Middle frontal gyrus (tissue), 1 donor: ENCODE results near the gene C16orf96.

Experiments used
- DNase-seq: peaks from one replicate; pipeline ENCODE4 v3.0.0-alpha.2; 2015; ENCODE audit warnings: low spot score; ENCODE audit errors: extremely low spot score

Gene C16orf96

GRCh38 chr16:4556112-4556511 is at the start of gene C16orf96:
Gene C16orf96 (plus strand): TSS chr16:4556340. CDS start chr16:4556490, 150 bp downstream.
- DNase-seq, result no peak

DNA sequence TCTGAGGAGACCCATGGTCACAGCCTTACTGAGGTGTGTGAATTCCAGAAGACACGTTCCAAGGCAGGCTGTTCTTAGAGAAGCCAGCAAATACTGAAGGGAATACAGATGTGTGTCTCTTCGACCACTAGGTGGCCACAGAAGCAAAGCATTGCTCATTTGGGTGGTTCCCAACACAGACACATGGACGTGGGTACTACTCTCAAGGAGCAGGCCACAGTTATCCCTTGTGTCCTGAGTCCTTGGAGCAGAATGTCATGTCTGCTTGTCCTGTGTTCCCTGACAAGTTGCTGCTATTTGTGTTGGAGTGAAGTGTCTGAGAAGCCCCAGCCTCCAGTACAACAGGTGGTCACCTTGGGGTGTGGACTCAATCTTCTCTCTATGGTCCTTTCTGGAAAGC is 49.7 kb upstream of the C16orf96 start:
- peak; percentile 71 for DNase-seq

DNA sequence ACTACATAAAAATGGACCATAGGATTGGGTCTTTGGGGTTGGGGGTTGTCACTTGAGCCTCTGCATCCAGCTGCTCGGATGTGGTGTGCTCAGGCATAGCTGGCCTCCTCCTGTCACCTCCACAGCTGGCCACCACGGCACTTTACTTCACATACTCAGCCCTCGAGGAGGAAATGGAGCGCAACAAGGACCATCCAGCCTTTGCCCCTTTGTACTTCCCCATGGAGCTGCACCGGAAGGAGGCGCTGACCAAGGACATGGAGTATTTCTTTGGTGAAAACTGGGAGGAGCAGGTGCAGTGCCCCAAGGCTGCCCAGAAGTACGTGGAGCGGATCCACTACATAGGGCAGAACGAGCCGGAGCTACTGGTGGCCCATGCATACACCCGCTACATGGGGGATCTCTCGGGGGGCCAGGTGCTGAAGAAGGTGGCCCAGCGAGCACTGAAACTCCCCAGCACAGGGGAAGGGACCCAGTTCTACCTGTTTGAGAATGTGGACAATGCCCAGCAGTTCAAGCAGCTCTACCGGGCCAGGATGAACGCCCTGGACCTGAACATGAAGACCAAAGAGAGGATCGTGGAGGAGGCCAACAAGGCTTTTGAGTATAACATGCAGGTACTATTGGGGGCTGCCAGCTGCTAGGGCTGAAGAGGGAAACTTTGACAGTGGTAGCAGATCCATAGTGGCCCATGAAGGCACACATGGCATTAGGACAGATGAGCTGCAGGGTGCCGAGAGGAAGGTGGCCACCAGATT is 48.4 kb upstream of the C16orf96 start:
- DNase-seq, result no peak

GRCh38 chr16:4508806-4509205 is 47.3 kb upstream of the C16orf96 start:
- no peak for DNase-seq

GRCh38 chr16:4509420-4509819 is 46.7 kb upstream of the C16orf96 start:
- no peak for DNase-seq

- DNase-seq, result no peak
Observed at GRCh38 chr16:4510131-4510530, 46.0 kb upstream of the C16orf96 start.

DNA sequence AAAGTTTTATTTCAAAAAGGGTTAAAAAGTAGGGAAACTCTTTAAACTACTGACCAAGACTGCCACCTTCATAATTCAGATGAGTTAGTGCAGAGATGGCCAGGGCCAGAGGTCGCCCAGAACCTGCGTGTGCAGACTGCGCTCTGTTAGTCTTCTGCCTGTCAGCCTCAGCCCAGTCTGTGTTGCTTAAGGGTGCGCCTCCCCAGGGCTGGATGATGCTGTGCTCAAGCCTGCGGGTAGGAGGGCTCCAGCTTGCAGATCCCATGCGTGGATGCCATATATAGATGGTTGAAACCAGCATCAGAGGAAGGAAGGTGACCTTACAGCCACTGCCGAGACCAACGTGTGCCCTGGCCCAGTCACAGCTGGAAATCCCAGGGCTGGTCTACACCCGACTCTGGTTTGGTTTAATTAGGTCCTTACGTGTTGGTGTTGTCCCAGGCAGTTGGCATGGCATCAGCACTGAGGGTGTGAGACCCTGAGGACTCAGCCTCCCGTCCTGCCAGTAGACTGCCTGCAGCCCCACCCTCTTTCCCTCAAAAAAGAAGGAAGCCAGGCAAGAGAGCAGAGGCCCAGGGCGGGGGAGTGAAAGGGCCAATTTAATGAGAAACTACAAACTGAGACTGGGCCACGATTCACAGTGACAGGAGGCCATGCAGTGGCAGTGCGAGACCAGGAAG is 45.3 kb upstream of the C16orf96 start:
- DNase-seq, result no peak

DNA sequence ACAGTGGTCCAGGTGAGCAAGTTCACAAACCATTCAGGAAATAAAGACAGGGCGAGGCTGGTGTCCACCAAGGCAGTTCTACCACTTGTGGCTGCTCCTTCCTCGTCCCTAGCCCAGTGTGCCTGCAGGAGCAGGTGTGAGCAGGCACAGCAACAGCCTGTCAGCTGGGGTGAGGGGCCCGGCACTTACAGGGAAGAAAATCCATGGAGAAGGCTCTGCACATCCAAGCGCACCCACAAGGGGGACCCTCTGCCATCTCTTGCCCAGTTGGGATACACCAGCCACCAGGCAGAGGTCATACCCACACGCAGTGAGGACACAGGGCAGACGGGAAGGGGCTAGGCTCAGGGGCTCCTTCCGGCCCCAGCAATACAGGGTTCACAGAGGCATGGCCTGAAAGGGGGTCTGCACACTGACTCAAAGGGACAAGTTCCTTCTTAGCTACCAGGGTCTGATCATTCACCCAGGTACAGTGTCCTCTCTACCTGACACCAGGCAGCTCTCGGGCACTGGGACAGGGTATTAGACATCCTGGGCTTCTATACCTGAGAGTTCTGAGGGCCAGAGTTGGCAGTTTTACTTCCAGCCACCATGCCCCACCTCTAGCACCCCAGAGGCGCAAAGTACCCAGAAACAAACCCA is 44.6 kb upstream of the C16orf96 start:
- no peak for DNase-seq

DNA sequence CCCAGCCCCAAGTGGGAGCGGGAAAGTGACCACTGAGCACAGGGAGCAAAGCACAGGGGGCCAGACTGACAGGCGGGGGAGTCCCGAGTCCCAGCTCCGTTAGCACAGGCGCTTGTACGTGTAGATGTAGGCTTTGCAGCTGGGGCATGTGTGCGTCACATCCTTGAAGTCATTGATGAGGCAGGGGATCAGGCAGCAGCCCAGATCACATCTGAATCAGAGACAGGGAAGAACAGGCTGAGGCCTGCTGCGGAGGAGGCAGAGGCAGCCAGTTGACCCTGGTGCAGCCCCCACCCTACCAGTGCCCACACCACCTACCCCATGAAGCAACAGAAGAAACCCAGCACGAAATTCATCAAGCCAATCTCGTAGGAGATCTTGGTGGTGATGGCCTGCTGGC is 43.7 kb upstream of the C16orf96 start:
- no peak for DNase-seq

DNA sequence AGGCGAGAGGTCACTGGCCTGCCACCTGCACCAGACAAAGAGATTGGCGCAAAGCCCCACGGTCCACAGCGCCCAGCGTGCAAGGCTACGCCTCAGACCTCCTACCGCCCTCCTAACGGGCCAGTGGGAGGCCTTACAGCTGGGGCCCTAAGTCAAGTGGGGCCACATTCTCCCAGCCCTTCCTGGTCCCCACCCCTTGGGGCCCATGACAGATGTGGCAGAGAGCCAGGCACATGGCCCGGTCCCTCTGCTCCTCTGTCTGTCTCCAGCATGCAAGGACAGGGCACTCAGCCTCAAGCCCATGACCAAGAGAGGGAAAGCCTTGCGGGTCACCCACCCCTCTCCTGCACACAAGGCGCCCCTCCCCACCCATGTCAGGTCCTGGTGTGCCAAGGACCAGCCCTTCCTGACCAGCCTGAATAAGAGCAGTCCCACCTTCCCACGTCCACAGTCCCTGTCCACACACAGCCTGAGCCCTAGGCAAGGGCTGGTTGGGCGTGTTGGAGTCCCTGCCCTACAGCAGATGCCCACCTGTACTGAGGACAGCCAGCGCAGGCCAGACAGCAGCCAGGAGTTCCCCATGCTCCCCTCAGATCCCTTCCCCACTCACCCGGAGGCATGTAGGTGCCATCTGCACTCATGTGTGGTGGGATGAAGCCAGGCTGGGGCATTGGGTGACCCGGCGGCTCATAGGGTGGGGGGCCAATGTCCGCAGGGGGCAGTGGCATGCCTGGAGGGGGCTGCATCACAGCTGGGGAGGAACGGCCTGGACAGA is 42.9 kb upstream of the C16orf96 start:
- DNase-seq, result no peak

DNA sequence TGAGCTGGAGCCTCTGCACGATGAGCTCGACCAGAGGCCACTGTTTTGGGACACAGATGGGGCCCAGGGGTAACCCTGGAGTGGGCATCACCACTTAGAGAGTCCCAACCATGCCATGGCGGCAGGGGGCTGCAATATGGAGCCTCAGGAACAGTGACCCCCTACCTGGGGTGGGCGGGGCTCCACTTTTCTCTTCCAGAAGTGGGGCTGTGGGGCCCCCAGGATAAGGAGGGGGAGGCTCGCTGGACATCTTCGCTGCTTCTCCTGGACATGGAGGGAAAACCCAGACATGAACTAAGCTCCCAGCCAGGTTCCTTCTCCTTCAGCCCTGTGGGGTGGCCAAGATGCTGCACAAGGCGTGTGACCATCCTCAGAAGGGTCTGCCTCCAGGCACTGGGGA is 42.3 kb upstream of the C16orf96 start:
- DNase-seq, result no peak

- DNase-seq, result no peak
Observed at GRCh38 chr16:4514606-4515005, 41.5 kb upstream of the C16orf96 start.

DNA sequence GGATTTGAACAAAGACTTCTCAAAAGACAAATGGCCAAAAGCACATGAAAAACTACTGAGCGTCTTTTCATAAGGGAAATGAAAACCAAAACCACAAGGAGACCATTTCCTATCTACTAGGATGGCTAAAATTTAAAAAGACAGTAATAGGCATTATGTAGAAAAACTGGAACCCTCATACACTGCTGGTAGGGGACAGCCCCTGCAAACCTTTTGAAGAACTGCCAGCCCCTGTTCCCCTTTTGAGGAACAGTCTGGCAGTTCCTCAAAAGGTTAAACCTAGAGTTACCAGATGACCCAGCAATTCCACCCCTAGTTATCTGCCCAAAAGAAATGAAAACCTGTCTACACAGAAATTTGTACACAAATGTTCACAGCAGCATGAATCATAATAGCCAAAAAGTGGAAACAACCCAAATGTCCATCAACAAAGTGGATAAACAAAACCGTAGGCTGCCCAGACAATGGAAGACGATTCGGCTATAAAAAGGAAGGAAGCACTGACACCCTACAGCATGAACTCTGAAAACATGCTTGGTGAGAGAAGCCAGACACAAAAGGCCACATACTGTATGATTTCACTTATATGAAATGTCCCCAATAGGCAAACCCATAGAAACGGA is 40.4 kb upstream of the C16orf96 start:
- DNase-seq, result no peak

GRCh38 chr16:4517812-4518680 is 38.1 kb upstream of the C16orf96 start:
- DNase-seq, result no peak

DNA sequence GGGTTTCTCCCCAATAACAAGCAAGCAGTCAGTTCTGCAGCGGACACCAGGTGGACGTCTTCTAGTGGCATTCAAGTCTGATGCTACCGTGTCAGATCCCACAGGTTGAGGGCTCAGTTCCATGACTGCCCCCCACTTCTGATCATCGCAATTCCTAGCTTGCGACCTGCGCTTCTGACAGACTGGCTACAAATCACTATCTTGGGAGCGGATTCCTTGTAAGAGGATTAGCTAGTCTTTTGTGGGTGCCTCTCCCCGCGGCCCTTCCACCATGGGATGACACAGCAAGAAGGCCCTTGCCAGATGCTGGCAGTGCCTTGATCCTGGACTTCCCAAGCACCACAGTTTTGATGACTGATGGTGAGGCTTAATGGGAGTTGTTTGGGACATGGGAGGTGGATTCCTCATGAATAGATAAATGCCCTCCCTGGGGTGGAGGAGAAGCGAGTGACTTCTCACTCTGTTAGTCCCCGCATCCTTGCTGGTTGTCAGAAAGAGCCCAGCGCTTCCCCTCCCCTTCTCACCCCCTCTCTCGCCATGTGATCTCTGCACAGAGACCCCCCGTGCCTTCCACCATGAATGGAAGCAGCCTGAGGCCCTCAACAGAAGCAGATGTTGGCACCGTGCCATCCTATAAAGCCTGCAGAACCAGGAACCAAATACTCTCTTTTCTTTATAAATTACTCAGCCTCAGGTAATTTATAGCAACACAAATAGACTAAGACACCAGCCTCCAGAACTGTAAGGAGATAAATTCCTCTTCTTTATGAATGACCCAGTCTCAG is 36.7 kb upstream of the C16orf96 start:
- no peak for DNase-seq

- no peak for DNase-seq
Observed at GRCh38 chr16:4520913-4521312, 35.2 kb upstream of the C16orf96 start.

- peak; percentile 61 for DNase-seq
Observed at GRCh38 chr16:4522051-4522581, 34.0 kb upstream of the C16orf96 start.

DNA sequence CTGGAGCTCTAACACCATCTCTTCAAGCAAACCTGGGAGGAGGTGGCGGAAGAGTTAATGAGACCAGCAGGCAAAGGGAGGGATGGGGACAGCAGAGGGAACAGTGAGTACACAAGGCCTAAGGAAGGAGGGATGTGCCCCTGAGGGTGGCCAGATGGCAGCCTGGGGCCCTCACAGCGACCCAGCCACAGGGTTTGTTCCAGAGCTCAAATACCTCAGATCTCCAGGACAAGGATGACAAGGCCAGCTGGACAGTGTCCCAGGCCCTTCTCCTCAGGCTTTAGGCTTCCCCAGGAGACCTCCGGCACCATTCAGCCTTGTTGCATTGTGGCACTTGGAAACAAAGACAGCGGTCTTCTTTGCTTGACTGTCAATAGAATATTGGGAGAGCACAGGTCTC is 32.5 kb upstream of the C16orf96 start:
- no peak for DNase-seq

GRCh38 chr16:4524571-4524970 is 31.6 kb upstream of the C16orf96 start:
- DNase-seq, result no peak
